ENCODE data around the gene CFAP210.
"Not testable (repeated sequence)": the region's sequence is repeated elsewhere in the genome, so short reads cannot be mapped to it uniquely, and the experiment has no call there.

CFAP210 gene

GRCh38 chr2:169713331-169713730 lies 19.1 kb upstream of the CFAP210 start:
- DNase-seq (ENCODE audit: low read depth in 1 of 2, low spot score in 1 of 2) = no peak

- no peak for DNase-seq (ENCODE audit: low read depth in 1 of 2, low spot score in 1 of 2)
Measured at GRCh38 chr2:169712791-169713227, 18.6 kb upstream of the CFAP210 start.

- DNase-seq (ENCODE audit: low read depth in 1 of 2, low spot score in 1 of 2) = no peak
Measured at GRCh38 chr2:169711751-169712509, 17.7 kb upstream of the CFAP210 start.

GRCh38 chr2:169709981-169710380 lies 15.8 kb upstream of the CFAP210 start:
- DNase-seq (ENCODE audit: low read depth in 1 of 2, low spot score in 1 of 2) = no peak

DNA sequence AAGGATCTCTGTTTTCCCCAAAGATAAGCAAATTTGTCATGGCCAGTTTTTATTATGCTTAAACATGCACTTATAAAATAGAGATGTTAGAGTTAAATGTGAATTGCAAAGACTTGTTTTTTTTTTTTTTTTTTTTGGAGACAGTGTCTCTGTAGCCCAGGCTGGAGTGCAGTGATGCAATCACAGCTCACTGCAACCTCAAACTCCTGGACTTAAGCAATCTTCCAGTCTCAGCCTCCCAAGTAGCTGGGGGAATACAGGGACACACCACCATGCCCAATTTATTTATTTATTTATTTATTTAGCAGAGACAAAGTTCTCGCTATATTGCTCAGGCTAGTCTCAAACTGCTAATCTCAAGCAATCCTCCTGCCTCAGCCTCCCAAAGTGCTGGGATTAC lies 15.1 kb upstream of the CFAP210 start:
- no peak for DNase-seq (ENCODE audit: low read depth in 1 of 2, low spot score in 1 of 2)

DNA sequence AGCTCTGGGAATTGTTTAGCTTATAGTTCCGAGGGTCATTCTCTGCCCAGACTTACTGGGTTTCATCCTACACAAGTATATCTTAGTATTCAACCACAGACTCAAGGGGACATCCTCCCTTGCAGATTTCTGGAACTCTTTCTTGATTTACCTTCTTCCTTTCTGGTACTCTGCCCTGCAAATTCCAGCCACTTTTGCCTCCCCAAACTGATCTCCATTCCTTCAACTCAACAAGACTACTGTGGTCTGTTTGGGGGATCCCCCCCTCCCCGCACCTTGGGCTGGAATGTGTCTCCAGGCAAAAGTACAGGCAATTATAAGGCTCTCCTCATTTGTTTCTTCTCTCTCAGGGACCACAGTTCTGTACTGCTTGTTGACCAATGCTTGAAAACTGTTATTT lies 13.4 kb upstream of the CFAP210 start:
- DNase-seq (ENCODE audit: low read depth in 1 of 2, low spot score in 1 of 2) = no peak

GRCh38 chr2:169705927-169706326 lies 11.7 kb upstream of the CFAP210 start:
- DNase-seq (ENCODE audit: low read depth in 1 of 2, low spot score in 1 of 2) = no peak

GRCh38 chr2:169704160-169704708 lies 10.0 kb upstream of the CFAP210 start:
- no peak for DNase-seq (ENCODE audit: low read depth in 1 of 2, low spot score in 1 of 2)

DNA sequence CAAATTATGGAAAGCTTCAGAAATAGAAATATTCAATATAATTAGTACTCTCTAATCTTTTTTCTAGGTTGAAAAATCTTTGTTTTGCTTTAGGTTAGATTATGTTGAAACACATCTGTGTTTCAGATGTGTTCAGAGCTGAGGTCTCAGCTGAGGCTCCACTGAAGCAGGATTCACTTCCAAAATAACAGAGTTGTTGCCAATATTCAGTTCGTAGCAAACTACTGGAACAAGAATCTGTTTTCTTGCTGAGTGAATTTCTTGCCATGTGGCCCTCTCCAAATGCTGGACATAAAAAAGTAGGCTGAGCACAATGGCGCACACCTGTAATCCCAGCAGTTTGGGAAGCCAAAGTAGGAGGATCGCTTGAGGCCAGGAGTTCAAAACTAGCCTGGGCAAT lies 8.8 kb upstream of the CFAP210 start:
- DNase-seq (ENCODE audit: low read depth in 1 of 2, low spot score in 1 of 2) = no peak

DNA sequence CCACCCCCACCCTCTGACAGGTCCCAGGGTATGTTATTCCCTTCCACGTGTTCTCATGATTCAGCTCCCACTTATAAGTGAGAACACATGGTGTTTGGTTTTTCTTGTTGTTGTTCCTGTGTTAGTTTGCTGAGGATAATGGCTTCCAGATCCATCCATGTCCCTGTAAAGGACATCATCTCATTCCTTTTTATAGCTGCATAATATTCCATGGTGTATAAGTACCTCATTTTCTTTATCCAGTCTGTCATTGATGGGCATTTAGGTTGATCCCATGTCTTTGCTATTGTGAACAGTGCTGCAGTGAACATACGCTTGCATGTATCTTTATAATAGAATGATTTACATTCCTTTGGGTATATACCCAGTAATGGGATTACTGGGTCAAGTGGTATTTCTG lies 5.0 kb upstream of the CFAP210 start:
- DNase-seq (ENCODE audit: low read depth in 1 of 2, low spot score in 1 of 2) = not testable (repeated sequence)

- no peak for DNase-seq (ENCODE audit: low read depth in 1 of 2, low spot score in 1 of 2)
Measured at GRCh38 chr2:169696381-169696780, 2.2 kb upstream of the CFAP210 start.

DNA sequence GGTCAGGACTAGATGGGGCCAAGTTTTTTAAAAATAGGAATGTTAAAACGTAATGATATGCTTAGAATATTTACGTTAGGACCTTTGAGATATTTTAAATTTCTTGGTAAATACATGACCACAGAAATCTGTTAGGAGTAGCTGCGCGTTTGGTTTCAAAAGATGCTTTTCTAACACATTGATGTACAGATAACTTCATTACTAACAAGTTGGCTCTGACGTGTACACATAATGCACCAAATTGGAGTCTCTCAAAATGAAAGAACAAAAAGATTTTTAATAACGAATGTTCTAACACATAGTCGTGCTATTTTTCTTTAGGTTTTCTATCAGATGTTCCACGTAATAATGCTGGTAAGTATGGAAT lies 672 bp upstream of the CFAP210 start:
- no peak for DNase-seq (ENCODE audit: low read depth in 1 of 2, low spot score in 1 of 2)

DNA sequence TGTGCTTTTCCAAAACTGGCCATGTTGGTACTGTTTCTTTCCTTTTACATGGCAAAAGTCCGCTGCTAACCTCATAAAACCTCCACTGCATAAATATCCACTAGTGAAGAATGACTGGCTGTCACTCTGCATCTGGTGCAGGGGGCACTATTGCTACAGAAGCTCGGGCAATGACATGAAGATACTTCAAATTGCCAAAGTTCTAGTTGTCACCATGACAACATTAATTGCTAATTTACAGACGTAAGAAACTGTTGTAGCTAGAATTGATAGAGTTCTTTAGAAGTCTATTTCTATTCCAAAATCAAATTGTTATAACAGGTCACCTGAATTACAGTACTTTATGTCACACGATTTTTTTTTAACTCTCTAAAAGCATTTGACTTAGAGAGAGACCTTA lies 845 bp downstream of the CFAP210 start:
- DNase-seq (ENCODE audit: low read depth in 1 of 2, low spot score in 1 of 2) = no peak

DNA sequence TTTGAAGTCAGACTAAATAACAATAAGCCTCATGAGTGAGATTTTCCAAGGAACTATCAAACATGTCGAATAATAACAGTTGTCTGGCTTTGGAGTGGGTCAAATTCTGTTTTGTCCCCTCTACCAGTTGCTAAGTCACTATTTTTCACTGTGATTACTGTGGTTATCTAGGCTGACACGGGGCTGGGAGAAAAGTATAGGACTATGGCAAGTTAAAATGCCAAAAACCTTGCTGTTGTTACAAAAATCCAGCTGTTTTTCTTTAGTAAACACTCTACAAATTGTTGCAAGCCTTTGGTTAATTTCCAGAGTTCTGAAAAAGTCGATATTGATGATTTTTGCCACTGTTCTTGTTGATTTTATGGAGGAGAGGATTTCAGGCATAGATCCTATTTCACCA lies 1.5 kb downstream of the CFAP210 start:
- DNase-seq (ENCODE audit: low read depth in 1 of 2, low spot score in 1 of 2) = no peak

DNA sequence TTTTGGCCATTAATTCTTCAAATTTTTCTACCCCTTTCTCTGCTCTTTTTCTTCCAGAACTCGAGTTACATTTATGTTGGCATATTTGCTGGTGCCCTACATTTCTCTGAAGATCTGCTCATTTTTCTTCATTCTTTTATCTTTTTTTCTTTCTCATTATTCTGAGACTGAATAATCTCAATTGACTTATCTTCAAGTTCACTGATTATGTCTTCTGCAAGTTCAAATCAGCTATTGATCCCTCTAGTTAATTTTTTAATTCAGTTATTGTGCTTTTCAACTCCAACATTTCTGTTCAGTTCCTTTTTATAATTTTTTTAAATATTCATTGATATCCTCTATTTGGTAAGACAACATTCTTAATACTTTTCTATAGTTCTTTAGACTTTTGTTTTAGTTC lies 3.2 kb downstream of the CFAP210 start:
- no peak for DNase-seq (ENCODE audit: low read depth in 1 of 2, low spot score in 1 of 2)

DNA sequence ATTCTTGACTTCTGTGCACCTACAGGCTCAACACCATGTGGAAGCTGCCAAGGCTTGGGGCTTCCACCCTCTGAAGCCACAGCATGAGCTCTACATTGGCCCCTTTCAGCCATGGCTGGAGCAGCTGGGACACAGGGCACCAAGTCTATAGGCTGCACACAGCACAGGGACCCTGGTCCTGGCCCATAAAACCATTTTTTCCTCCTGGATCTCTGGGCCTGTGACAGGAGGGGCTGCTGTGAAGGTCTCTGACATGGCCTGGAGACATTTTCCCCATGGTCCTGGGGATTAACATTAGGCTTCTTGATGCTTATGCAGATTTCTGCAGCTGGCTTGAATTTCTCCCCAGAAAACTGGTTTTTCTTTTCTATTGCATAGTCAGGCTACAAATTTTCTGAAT lies 6.3 kb downstream of the CFAP210 start:
- DNase-seq (ENCODE audit: low read depth in 1 of 2, low spot score in 1 of 2) = not testable (repeated sequence)

GRCh38 chr2:169686825-169687224 lies 7.4 kb downstream of the CFAP210 start:
- DNase-seq (ENCODE audit: low read depth in 1 of 2, low spot score in 1 of 2) = not testable (repeated sequence)

- not testable (repeated sequence) for DNase-seq (ENCODE audit: low read depth in 1 of 2, low spot score in 1 of 2)
Measured at GRCh38 chr2:169684712-169685111, 9.5 kb downstream of the CFAP210 start.

DNA sequence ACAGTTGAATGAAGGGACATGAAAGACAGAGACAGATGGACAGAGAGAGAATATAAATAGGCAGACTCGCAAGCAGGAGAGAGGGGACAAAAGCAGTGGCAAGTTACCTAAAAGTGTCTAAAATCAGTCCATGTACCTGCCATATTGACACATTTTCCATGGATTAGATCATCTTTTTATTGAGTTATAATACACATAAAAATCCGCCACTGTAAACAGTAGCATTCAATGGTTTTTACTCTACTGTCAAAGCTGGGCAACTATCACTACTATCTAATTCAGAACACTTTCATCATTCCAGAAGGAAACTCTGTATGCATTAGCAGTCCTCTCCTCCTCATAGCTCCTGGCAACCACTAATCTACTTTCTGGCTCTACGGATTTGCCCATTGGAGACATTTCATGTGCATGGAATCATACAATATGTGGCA lies 10.1 kb downstream of the CFAP210 start:
- DNase-seq (ENCODE audit: low read depth in 1 of 2, low spot score in 1 of 2) = no peak

GRCh38 chr2:169683425-169684134 lies 10.6 kb downstream of the CFAP210 start:
- DNase-seq (ENCODE audit: low read depth in 1 of 2, low spot score in 1 of 2) = no peak

GRCh38 chr2:169683054-169683424 lies 11.2 kb downstream of the CFAP210 start:
- no peak for DNase-seq (ENCODE audit: low read depth in 1 of 2, low spot score in 1 of 2)

GRCh38 chr2:169676850-169677249 lies 17.4 kb downstream of the CFAP210 start:
- no peak for DNase-seq (ENCODE audit: low read depth in 1 of 2, low spot score in 1 of 2)

Data from activated CD4-positive, alpha-beta T cell treated with anti-CD3 and anti-CD28 coated beads, Interleukin-2, amount 50 U/mL, for 24 hours (primary cell).